HCT116 (cell line): Measurements from ENCODE around the gene RAI14. TPM values are rescaled to one million over a fixed set of nuclear protein-coding genes. Genes with fewer than 3 reads are reported as not detected.

Experiments used
- ATAC-seq: fragments of 200-7000 bp; cut with Tn5 transposase; 2 replicates; pipeline ENCODE4 v1.9.1; 2020; ENCODE audit warnings: mild to moderate bottlenecking, moderate library complexity
- BruUV-seq: library from RNA; stranded (reverse); fragments of 400-500 nt; replicated peaks from 2 replicates; lab custom pipeline; 2021; lab: Mats Ljungman, UMichigan
- CTCF ChIA-PET: fragments of 300-600 bp; sonication (Branson Sonifier 250); formaldehyde crosslinking; loops from one replicate; lab custom pipeline; 2021; ENCODE audit warnings: antibody characterized with exemption; lab: Charles Lee
- POLR2A ChIA-PET: fragments of 300-600, 350-600 bp; sonication (Branson Sonifier 250); formaldehyde crosslinking; loops from one replicate; lab custom pipeline; 2021; ENCODE audit warnings: antibody characterized with exemption; lab: Charles Lee
- RAD21 ChIA-PET, 2 experiments: fragments of 300-600 bp; sonication (Branson Sonifier 250); formaldehyde crosslinking; loops; one replicate each; lab custom pipeline; 2023; ENCODE audit warnings: low total read pairs in 2 of 2; ENCODE audit not compliant: uncharacterized antibody in 2 of 2, unreplicated experiment in 2 of 2, low non-redundant PET in 1 of 2; lab: Charles Lee
- DNase-seq: peaks from one replicate; pipeline ENCODE4 v3.0.0-alpha.2; 2010; ENCODE audit warnings: low read depth, low spot score
- H2AFZ ChIP-seq: fragments of 200-600 bp; shearing (Covaris generic), sonication (generic); 2 replicates; pipeline ENCODE4 v1.6.1; 2017; ENCODE audit warnings: low read depth, mixed run types, mixed read lengths, antibody characterized with exemption, low read length; ENCODE audit not compliant: poor library complexity, severe bottlenecking
- H3K27ac ChIP-seq: 2 replicates; pipeline ENCODE4 v1.5.1; 2012; ENCODE audit warnings: low read depth, low read length
- H3K27me3 ChIP-seq: fragments of 200-600 bp; sonication (generic); 2 replicates; pipeline ENCODE4 v1.6.1; 2016; ENCODE audit warnings: mixed run types, low read length, mixed read lengths; ENCODE audit not compliant: insufficient read depth
- H3K36me3 ChIP-seq, 2 experiments: fragments of 200-500 bp in 1 of 2; fragments of 200-600 bp in 1 of 2; sonication (Bioruptor generic) in 1 of 2; sonication (generic) in 1 of 2; 2 replicates each; pipeline versions ENCODE4 v1.5.1 to v1.6.1; 2014 to 2016; ENCODE audit warnings: low read length in 2 of 2, inconsistent platforms in 1 of 2, mixed read lengths in 1 of 2, mixed run types in 1 of 2; ENCODE audit not compliant: insufficient read depth in 2 of 2, control insufficient read depth in 1 of 2
- H3K4me1 ChIP-seq, 2 experiments: fragments of 200-600 bp in 1 of 2; sonication (generic) in 1 of 2; 2 replicates each; pipeline versions ENCODE4 v1.5.1 to v1.6.1; 2012 to 2017; ENCODE audit warnings: low read length in 2 of 2, inconsistent platforms in 1 of 2, mild to moderate bottlenecking in 1 of 2, mixed read lengths in 1 of 2, mixed run types in 1 of 2, moderate library complexity in 1 of 2; ENCODE audit not compliant: insufficient read depth in 2 of 2, control insufficient read depth in 1 of 2
- H3K4me2 ChIP-seq: fragments of 200-600 bp; sonication (generic); 2 replicates; pipeline ENCODE4 v1.6.1; 2017; ENCODE audit warnings: mixed run types, low read length, mixed read lengths
- H3K4me3 ChIP-seq, 2 experiments: fragments of 200-600 bp in 1 of 2; sonication (generic) in 1 of 2; replicated peaks in 1 of 2; 2 replicates each; pipeline ENCODE4 v1.5.1; 2011 to 2016; ENCODE audit warnings: low read length in 2 of 2, control low read depth in 1 of 2, low read depth in 1 of 2, mild to moderate bottlenecking in 1 of 2, mixed read lengths in 1 of 2, mixed run types in 1 of 2
- H3K79me2 ChIP-seq: fragments of 200-600 bp; sonication (generic); 2 replicates; pipeline ENCODE4 v1.6.1; 2017; ENCODE audit warnings: mild to moderate bottlenecking, mixed run types, low read length, moderate library complexity, mixed read lengths; ENCODE audit not compliant: insufficient read depth
- H3K9ac ChIP-seq: fragments of 200-600 bp; sonication (generic); 2 replicates; pipeline ENCODE4 v1.6.1; 2016; ENCODE audit warnings: low read length, mixed read lengths
- H3K9me2 ChIP-seq: fragments of 200-600 bp; sonication (generic), shearing (Covaris generic); 2 replicates; pipeline ENCODE4 v1.6.1; 2017; ENCODE audit warnings: mixed run types, mild to moderate bottlenecking, moderate library complexity; ENCODE audit not compliant: insufficient read depth
- H3K9me3 ChIP-seq, 2 experiments: fragments of 200-500 bp in 1 of 2; fragments of 200-600 bp in 1 of 2; sonication (Bioruptor generic) in 1 of 2; sonication (generic) in 1 of 2; 2 replicates each; pipeline ENCODE4 v1.6.1; 2014 to 2017; ENCODE audit warnings: low read length in 2 of 2, mixed read lengths in 2 of 2, inconsistent platforms in 1 of 2, low read depth in 1 of 2, mild to moderate bottlenecking in 1 of 2, mixed run types in 1 of 2, moderate library complexity in 1 of 2; ENCODE audit not compliant: control insufficient read depth in 1 of 2, insufficient read depth in 1 of 2
- H4K20me1 ChIP-seq: fragments of 200-600 bp; sonication (generic), shearing (Covaris generic); 2 replicates; pipeline ENCODE4 v1.6.1; 2017; ENCODE audit warnings: mixed run types, mild to moderate bottlenecking, moderate library complexity; ENCODE audit not compliant: insufficient read depth
- CBX3 ChIP-seq: IDR thresholded peaks from 2 replicates; pipeline ENCODE4 v1.6.1; 2012; ENCODE audit warnings: low read depth
- CEBPB ChIP-seq: IDR thresholded peaks from 2 replicates; pipeline ENCODE4 v1.6.1; 2012; ENCODE audit warnings: low read depth
- EZH2 ChIP-seq: fragments of 200-600 bp; sonication (generic); IDR thresholded peaks from 2 replicates; pipeline ENCODE4 v1.6.1; 2017; ENCODE audit warnings: antibody characterized with exemption, mixed run types
- EZH2phosphoT487 ChIP-seq: fragments of 200-600 bp; IDR thresholded peaks from 2 replicates; pipeline ENCODE4 v1.6.1; 2018; ENCODE audit warnings: antibody characterized with exemption, borderline replicate concordance
- JUND ChIP-seq: IDR thresholded peaks from 2 replicates; pipeline ENCODE4 v1.6.1; 2012
- POLR2A ChIP-seq: IDR thresholded peaks from 2 replicates; pipeline ENCODE4 v1.7.0; 2011; ENCODE audit warnings: borderline replicate concordance; ENCODE audit not compliant: insufficient read depth, insufficient read length; ENCODE audit errors: extremely low read depth
- POLR2AphosphoS5 ChIP-seq: IDR thresholded peaks from 2 replicates; pipeline ENCODE4 v1.6.1; 2011; ENCODE audit warnings: mild to moderate bottlenecking, low read depth, low read length, moderate library complexity
- RAD21 ChIP-seq: IDR thresholded peaks from 2 replicates; pipeline ENCODE4 v1.6.1; 2012; ENCODE audit warnings: low read depth, mild to moderate bottlenecking
- SIN3A ChIP-seq: IDR thresholded peaks from 2 replicates; pipeline ENCODE4 v1.6.1; 2012; ENCODE audit warnings: low read depth
- SRF ChIP-seq: IDR thresholded peaks from 2 replicates; pipeline ENCODE4 v1.6.1; 2012; ENCODE audit warnings: low read depth
- TCF7L2 ChIP-seq: IDR thresholded peaks from 2 replicates; pipeline ENCODE4 v1.7.0; 2011; ENCODE audit warnings: borderline replicate concordance, inconsistent platforms; ENCODE audit not compliant: insufficient read depth, insufficient read length; ENCODE audit errors: extremely low read depth
- ZFX ChIP-seq: fragments of 450-650 bp; IDR thresholded peaks from 2 replicates; pipeline ENCODE4 v1.6.1; 2017
- intact Hi-C: fragments of 100-400 bp; cut with micrococcal nuclease; formaldehyde crosslinking; loops from 2 replicates; pipeline ENCODE4 v1.10.0; 2022
- total RNA-seq: library from RNA; stranded (reverse); gene quantifications from one replicate; pipeline ENCODE4 v1.2.1, GENCODE V29; 2021; ENCODE audit not compliant: unreplicated experiment
- TF ChIP-seq, protein P1 (sequence below): IDR thresholded peaks from 2 replicates; pipeline ENCODE4 v1.6.1; 2012
- TF ChIP-seq, protein P2 (sequence below): IDR thresholded peaks from 2 replicates; pipeline ENCODE4 v1.6.1; 2012; ENCODE audit warnings: low read depth
- TF ChIP-seq, protein P3 (sequence below): IDR thresholded peaks from 2 replicates; pipeline ENCODE4 v1.6.1; 2012
- TF ChIP-seq, protein P4 (sequence below): IDR thresholded peaks from 2 replicates; pipeline ENCODE4 v1.6.1; 2011; ENCODE audit warnings: mild to moderate bottlenecking, low read length, moderate library complexity; ENCODE audit not compliant: insufficient replicate concordance; ENCODE audit errors: extremely low read depth

Gene RAI14
- total RNA-seq, 1 experiment from 2014 or later, result 47.9 TPM

DNA sequence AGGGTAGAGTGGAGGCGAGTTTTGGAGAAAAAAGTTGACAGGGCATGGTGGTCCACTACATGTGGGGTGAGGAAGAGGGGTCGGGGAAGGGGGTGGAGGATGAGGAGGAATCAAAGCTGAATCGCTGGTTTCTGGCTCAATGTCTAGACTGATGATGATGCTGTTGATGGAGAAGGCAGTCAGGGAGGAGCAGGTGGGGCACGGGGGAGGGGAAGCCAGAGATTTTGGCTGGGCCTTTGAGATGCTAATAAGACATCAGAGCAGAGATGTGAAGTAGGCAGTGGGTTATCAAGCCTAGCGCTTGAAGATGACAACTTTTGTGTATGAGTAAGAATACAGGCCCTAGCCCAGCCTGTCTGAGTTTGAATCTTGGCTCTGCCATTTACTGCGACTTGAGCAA, 150.4 kb downstream of the RAI14 start:
- Histone ChIP-seq H3K79me2 (no peaks in the 10 kb centered on the region), H3K9me3 (no peaks in the 10 kb centered on the region), H4K20me1 (no peaks in the 10 kb centered on the region), H3K36me3 (no peaks in the 10 kb centered on the region; a peak in 1 of 4 replicates), H3K9ac (no peak overlapping the region), H3K27ac (no peak overlapping the region), H3K9me2 (no peaks in the 10 kb centered on the region), H3K4me2 (no peak overlapping the region), H3K4me1 (no peaks in the 10 kb centered on the region), H3K27me3 (no peaks in the 10 kb centered on the region), H3K4me3 (no peak overlapping the region), H2AFZ (no peak overlapping the region)
- BruUV-seq, result no TSS peak
- no peak for ATAC-seq
- no peak for TF ChIP-seq POLR2AphosphoS5
- no peak for TF ChIP-seq POLR2A
- TF ChIP-seq ZFX, result no peak
- TF ChIP-seq EZH2phosphoT487, result no peak
- TF ChIP-seq, protein P1, sequence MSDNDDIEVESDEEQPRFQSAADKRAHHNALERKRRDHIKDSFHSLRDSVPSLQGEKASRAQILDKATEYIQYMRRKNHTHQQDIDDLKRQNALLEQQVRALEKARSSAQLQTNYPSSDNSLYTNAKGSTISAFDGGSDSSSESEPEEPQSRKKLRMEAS, result no peak
- no peak for TF ChIP-seq EZH2
- no peak for TF ChIP-seq SIN3A
- TF ChIP-seq, protein P2, sequence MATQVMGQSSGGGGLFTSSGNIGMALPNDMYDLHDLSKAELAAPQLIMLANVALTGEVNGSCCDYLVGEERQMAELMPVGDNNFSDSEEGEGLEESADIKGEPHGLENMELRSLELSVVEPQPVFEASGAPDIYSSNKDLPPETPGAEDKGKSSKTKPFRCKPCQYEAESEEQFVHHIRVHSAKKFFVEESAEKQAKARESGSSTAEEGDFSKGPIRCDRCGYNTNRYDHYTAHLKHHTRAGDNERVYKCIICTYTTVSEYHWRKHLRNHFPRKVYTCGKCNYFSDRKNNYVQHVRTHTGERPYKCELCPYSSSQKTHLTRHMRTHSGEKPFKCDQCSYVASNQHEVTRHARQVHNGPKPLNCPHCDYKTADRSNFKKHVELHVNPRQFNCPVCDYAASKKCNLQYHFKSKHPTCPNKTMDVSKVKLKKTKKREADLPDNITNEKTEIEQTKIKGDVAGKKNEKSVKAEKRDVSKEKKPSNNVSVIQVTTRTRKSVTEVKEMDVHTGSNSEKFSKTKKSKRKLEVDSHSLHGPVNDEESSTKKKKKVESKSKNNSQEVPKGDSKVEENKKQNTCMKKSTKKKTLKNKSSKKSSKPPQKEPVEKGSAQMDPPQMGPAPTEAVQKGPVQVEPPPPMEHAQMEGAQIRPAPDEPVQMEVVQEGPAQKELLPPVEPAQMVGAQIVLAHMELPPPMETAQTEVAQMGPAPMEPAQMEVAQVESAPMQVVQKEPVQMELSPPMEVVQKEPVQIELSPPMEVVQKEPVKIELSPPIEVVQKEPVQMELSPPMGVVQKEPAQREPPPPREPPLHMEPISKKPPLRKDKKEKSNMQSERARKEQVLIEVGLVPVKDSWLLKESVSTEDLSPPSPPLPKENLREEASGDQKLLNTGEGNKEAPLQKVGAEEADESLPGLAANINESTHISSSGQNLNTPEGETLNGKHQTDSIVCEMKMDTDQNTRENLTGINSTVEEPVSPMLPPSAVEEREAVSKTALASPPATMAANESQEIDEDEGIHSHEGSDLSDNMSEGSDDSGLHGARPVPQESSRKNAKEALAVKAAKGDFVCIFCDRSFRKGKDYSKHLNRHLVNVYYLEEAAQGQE, result no peak
- TF ChIP-seq SRF, result no peak
- TF ChIP-seq CEBPB, result no peak
- TF ChIP-seq, protein P3, sequence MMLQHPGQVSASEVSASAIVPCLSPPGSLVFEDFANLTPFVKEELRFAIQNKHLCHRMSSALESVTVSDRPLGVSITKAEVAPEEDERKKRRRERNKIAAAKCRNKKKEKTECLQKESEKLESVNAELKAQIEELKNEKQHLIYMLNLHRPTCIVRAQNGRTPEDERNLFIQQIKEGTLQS, result no peak
- TF ChIP-seq CBX3, result no peak
- TF ChIP-seq JUND, result no peak
- no peak for TF ChIP-seq RAD21
- no peak for TF ChIP-seq TCF7L2
- TF ChIP-seq, protein P4, sequence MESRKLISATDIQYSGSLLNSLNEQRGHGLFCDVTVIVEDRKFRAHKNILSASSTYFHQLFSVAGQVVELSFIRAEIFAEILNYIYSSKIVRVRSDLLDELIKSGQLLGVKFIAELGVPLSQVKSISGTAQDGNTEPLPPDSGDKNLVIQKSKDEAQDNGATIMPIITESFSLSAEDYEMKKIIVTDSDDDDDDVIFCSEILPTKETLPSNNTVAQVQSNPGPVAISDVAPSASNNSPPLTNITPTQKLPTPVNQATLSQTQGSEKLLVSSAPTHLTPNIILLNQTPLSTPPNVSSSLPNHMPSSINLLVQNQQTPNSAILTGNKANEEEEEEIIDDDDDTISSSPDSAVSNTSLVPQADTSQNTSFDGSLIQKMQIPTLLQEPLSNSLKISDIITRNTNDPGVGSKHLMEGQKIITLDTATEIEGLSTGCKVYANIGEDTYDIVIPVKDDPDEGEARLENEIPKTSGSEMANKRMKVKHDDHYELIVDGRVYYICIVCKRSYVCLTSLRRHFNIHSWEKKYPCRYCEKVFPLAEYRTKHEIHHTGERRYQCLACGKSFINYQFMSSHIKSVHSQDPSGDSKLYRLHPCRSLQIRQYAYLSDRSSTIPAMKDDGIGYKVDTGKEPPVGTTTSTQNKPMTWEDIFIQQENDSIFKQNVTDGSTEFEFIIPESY, result no peak
- CTCF ChIA-PET, result no interaction called here
- POLR2A ChIA-PET, result no interaction called here
- RAD21 ChIA-PET, result no interaction called here
- intact Hi-C loops, result no loop called here
- DNase-seq, result no peak
